Keratinocyte (primary cell): ENCODE data around the gene OR1F1. TPM values are rescaled to one million over a fixed set of nuclear protein-coding genes. Genes with fewer than 3 reads are reported as not detected.
"Not testable (repeated sequence)": the region's sequence is repeated elsewhere in the genome, so short reads cannot be mapped to it uniquely, and the experiment has no call there.

Source experiments
- DNase-seq: peaks from one replicate; pipeline ENCODE4 v3.0.0-alpha.2; 2011; ENCODE audit warnings: low read depth, missing footprints, low spot score
- FAIRE-seq: peaks from 2 replicates; lab custom pipeline; 2011; peaks lifted over from hg19 to GRCh38; lab: Jason Lieb, UNC
- H2AFZ ChIP-seq: 2 replicates; pipeline ENCODE4 v1.6.0; 2012; ENCODE audit warnings: low read length, control low read depth, inconsistent platforms; ENCODE audit not compliant: control insufficient read depth
- H3K27ac ChIP-seq: 2 replicates; pipeline ENCODE4 v1.5.1; 2011; ENCODE audit warnings: low read length; ENCODE audit not compliant: control insufficient read depth, insufficient read depth
- H3K27me3 ChIP-seq: 3 replicates; pipeline ENCODE4 v1.6.0; 2011; ENCODE audit warnings: low read length; ENCODE audit not compliant: control insufficient read depth, insufficient read depth; ENCODE audit errors: extremely low read depth
- H3K36me3 ChIP-seq, 2 experiments: 2 replicates in 1 of 2; 3 replicates in 1 of 2; pipeline ENCODE4 v1.5.1; 2011; ENCODE audit warnings: low read length in 2 of 2, mild to moderate bottlenecking in 1 of 2; ENCODE audit not compliant: control insufficient read depth in 2 of 2, insufficient read depth in 2 of 2; ENCODE audit errors: extremely low read depth in 1 of 2
- H3K4me1 ChIP-seq: 3 replicates; pipeline ENCODE4 v1.5.1; 2011; ENCODE audit warnings: low read length; ENCODE audit not compliant: control insufficient read depth, insufficient read depth; ENCODE audit errors: extremely low read depth
- H3K4me2 ChIP-seq: 3 replicates; pipeline ENCODE4 v1.6.0; 2011; ENCODE audit warnings: low read depth, low read length; ENCODE audit not compliant: control insufficient read depth, insufficient read depth; ENCODE audit errors: extremely low read depth
- H3K4me3 ChIP-seq, 3 experiments: fragments of 200-600 bp in 1 of 3; sonication (generic) in 1 of 3; 2 replicates in 2 of 3; 3 replicates in 1 of 3; pipeline ENCODE4 v1.5.1; 2011 to 2016; ENCODE audit warnings: low read length in 3 of 3, mild to moderate bottlenecking in 3 of 3, control low read depth in 2 of 3, inconsistent platforms in 1 of 3, low read depth in 1 of 3, mixed read lengths in 1 of 3, mixed run types in 1 of 3, moderate library complexity in 1 of 3; ENCODE audit not compliant: control insufficient read depth in 2 of 3, insufficient read depth in 2 of 3; ENCODE audit errors: extremely low read depth in 1 of 3
- H3K79me2 ChIP-seq: 2 replicates; pipeline ENCODE4 v1.6.0; 2012; ENCODE audit warnings: low read length; ENCODE audit not compliant: control insufficient read depth, insufficient read depth
- H3K9ac ChIP-seq: 3 replicates; pipeline ENCODE4 v1.6.0; 2011; ENCODE audit warnings: low read length; ENCODE audit not compliant: control insufficient read depth, insufficient read depth; ENCODE audit errors: extremely low read depth
- H3K9me1 ChIP-seq: 3 replicates; pipeline ENCODE4 v1.6.0; 2011; ENCODE audit warnings: low read length; ENCODE audit not compliant: control insufficient read depth, insufficient read depth; ENCODE audit errors: extremely low read depth
- H3K9me3 ChIP-seq: 2 replicates; pipeline ENCODE4 v1.5.1; 2012; ENCODE audit warnings: low read depth, low read length; ENCODE audit not compliant: control insufficient read depth
- H4K20me1 ChIP-seq: 3 replicates; pipeline ENCODE4 v1.6.0; 2011; ENCODE audit warnings: low read length; ENCODE audit not compliant: control insufficient read depth, insufficient read depth; ENCODE audit errors: extremely low read depth
- CTCF ChIP-seq, 3 experiments: IDR thresholded peaks in 1 of 3; conservative IDR thresholded peaks in 1 of 3; optimal IDR thresholded peaks in 1 of 3; 2 replicates in 2 of 3; 3 replicates in 1 of 3; pipeline versions ENCODE3 to v1.5.1; 2011; ENCODE audit warnings: low read length in 3 of 3, mild to moderate bottlenecking in 3 of 3, moderate library complexity in 2 of 3, control low read depth in 1 of 3, inconsistent platforms in 1 of 3; ENCODE audit not compliant: insufficient read depth in 2 of 3; ENCODE audit errors: extremely low read depth in 1 of 3
- EZH2 ChIP-seq: IDR thresholded peaks from one replicate; pipeline ENCODE4 v1.6.1; 2012; ENCODE audit warnings: inconsistent platforms, mild to moderate bottlenecking, low read length, moderate library complexity
- dilution Hi-C: fragments of 300-500 bp; cut with MboI; formaldehyde crosslinking; loops from one replicate; pipeline ENCODE4 v1.7.0; 2020; ENCODE audit warnings: low sequenced_read_pairs; ENCODE audit not compliant: extremely low pct_ligation_motif_present
- polyA plus RNA-seq, 5 experiments: library from polyadenylated mRNA; depleted of rRNA in 3 of 5; stranded (reverse) in 3 of 5; stranded (forward) in 1 of 5; unstranded in 1 of 5; fragments of >200 nt; gene quantifications; 1 replicate in 1 of 5; 2 replicates in 3 of 5; 3 replicates in 1 of 5; pipeline versions ENCODE4 v1.2.1 to v1.2.3, GENCODE V29; 2011 to 2012; ENCODE audit warnings: missing spikeins in 2 of 5, low read depth in 1 of 5, low replicate concordance in 1 of 5

Gene OR1F1
- polyA plus RNA-seq, 1 donor (not counting 4 experiments of a cell fraction or from before 2014, with no cell fraction given), result 0.51 TPM

- FAIRE-seq (no peak), DNase-seq (no peak)
- Histone ChIP-seq H3K9me1 (no peaks in the 10 kb centered on the region), H3K79me2 (peaks cover 18% of the 10 kb centered on the region), H2AFZ (no peak overlapping the region), H3K4me1 (peaks cover 5% of the 10 kb centered on the region), H3K4me2 (no peak overlapping the region), H4K20me1 (no peaks in the 10 kb centered on the region), H3K27me3 (no peaks in the 10 kb centered on the region), H3K36me3 (peaks cover 0 to 9% of the 10 kb centered on the region in 2 experiments), H3K4me3 (no peak overlapping the region), H3K9me3 (no peaks in the 10 kb centered on the region), H3K27ac (no peak overlapping the region), H3K9ac (no peak overlapping the region)
- dilution Hi-C loops, result no loop called here
- TF ChIP-seq EZH2, result no peak
- no peak for TF ChIP-seq CTCF (optimal IDR thresholded peaks at IDR 0.05 in 1 of 3, IDR thresholded peaks at IDR 0.05 in 1 of 3, conservative IDR thresholded peaks at IDR 0.05 in 1 of 3; ENCODE audit: extremely low read depth in 1 of 3, insufficient read depth in 2 of 3, low read length in 3 of 3)
These were observed 49.1 kb upstream of the OR1F1 start for GRCh38 chr16:3138823-3139426.

- DNase-seq, H3K27ac ChIP-seq, H3K9ac ChIP-seq: not testable (repeated sequence)
These were observed 48.4 kb upstream of the OR1F1 start for GRCh38 chr16:3139561-3139960.

More at GRCh38 chr16:3139561-3139960, 48.4 kb upstream of the OR1F1 start:
- H3K9me3 ChIP-seq, H3K4me3 ChIP-seq, H4K20me1 ChIP-seq, H3K4me1 ChIP-seq, H3K4me2 ChIP-seq, H2AFZ ChIP-seq, H3K27me3 ChIP-seq, H3K9me1 ChIP-seq, dilution Hi-C loops, H3K36me3 ChIP-seq, FAIRE-seq: not testable (repeated sequence)
- peaks cover 12% of the 10 kb centered on the region for H3K79me2 ChIP-seq
